ENCODE results near the gene FAM204A. TPM values are rescaled to one million over a fixed set of nuclear protein-coding genes. Genes with fewer than 3 reads are reported as not detected.

The FAM204A gene
- total and polyA plus RNA-seq, 2 of the 13 experiments (the other 11 are each of a cell fraction or from before 2014, with no cell fraction given) = 9.2 to 61.0 TPM

- TF ChIP-seq SNAPC4 (CRISPR knock-in tag; IDR thresholded peaks at IDR 0.05) (no peak), THAP8 (CRISPR knock-in tag; IDR thresholded peaks at IDR 0.05; ENCODE audit: borderline replicate concordance) (no peak), ZBTB20 (CRISPR knock-in tag; IDR thresholded peaks at IDR 0.05; ENCODE audit: borderline replicate concordance, low read depth) (no peak), NCOA1 (CRISPR knock-in tag; IDR thresholded peaks at IDR 0.05) (no peak), SETDB1 (CRISPR knock-in tag; IDR thresholded peaks at IDR 0.05; ENCODE audit: borderline replicate concordance) (no peak), ZFP37 (CRISPR knock-in tag; IDR thresholded peaks at IDR 0.05; ENCODE audit: borderline replicate concordance) (no peak), ZNF180 (CRISPR knock-in tag; IDR thresholded peaks at IDR 0.05; ENCODE audit: borderline replicate concordance, low read depth) (no peak), TAF1 (CRISPR knock-in tag; IDR thresholded peaks at IDR 0.05) (peak; percentile 94), ZNF781 (CRISPR knock-in tag; IDR thresholded peaks at IDR 0.05; ENCODE audit: borderline replicate concordance, not compliant biosample characterization) (peak; percentile 27), ZSCAN31 (CRISPR knock-in tag; IDR thresholded peaks at IDR 0.05; ENCODE audit: low read depth) (peak; percentile 37; the same call in 1 of the 2 replicates), FOXP1 (IDR thresholded peaks at IDR 0.05) (no peak), FOXP1 (CRISPR knock-in tag; IDR thresholded peaks at IDR 0.05) (no peak), GRHL1 (CRISPR knock-in tag; conservative IDR thresholded peaks at IDR 0.05) (no peak), ZC3H13 (CRISPR knock-in tag; IDR thresholded peaks at IDR 0.05) (no peak), ZNF788 (CRISPR knock-in tag; IDR thresholded peaks at IDR 0.05; ENCODE audit: borderline replicate concordance) (no peak), HNRNPLL (IDR thresholded peaks at IDR 0.05; ENCODE audit: low read depth, low read length, poor library complexity, severe bottlenecking) (peak; percentile 35), THAP9 (CRISPR knock-in tag; IDR thresholded peaks at IDR 0.05; ENCODE audit: borderline replicate concordance) (peak; percentile 92), ZBTB7B (CRISPR knock-in tag; IDR thresholded peaks at IDR 0.05) (peak; percentile 61; the same call in 1 of the 2 replicates), ZNF841 (CRISPR knock-in tag; IDR thresholded peaks at IDR 0.05; ENCODE audit: borderline replicate concordance) (no peak)
These were observed at the start of gene FAM204A (continued) for GRCh38 chr10:118341791-118342637.
